Colonic mucosa (tissue), 4 donors: ENCODE measurements around the gene ODF4. TPM values are rescaled to one million over a fixed set of nuclear protein-coding genes. Genes with fewer than 3 reads are reported as not detected.

ENCODE experiments used
- DNase-seq: peaks from one replicate; pipeline ENCODE4 v3.0.0-alpha.2; 2020
- H3K27ac ChIP-seq: fragments of 200-600 bp; one replicate; pipeline ENCODE4 v1.8.0; 2021
- H3K27me3 ChIP-seq: fragments of 200-600 bp; one replicate; pipeline ENCODE4 v1.8.0; 2021
- H3K36me3 ChIP-seq: fragments of 200-600 bp; one replicate; pipeline ENCODE4 v1.8.0; 2021
- H3K4me1 ChIP-seq: fragments of 200-600 bp; one replicate; pipeline ENCODE4 v1.8.0; 2021; ENCODE audit warnings: mild to moderate bottlenecking
- H3K4me3 ChIP-seq: fragments of 200-600 bp; one replicate; pipeline ENCODE4 v1.8.0; 2021
- H3K9ac ChIP-seq, 2 donors: one replicate each; pipeline ENCODE4 v1.7.0; 2013; ENCODE audit warnings: control low read depth in 2 of 2, low read depth in 2 of 2, low read length in 2 of 2
- H3K9me3 ChIP-seq: fragments of 200-600 bp; one replicate; pipeline ENCODE4 v1.8.0; 2021
- intact Hi-C: fragments of 100-400 bp; cut with DNase I; formaldehyde crosslinking; loops from one replicate; pipeline ENCODE4 v1.14.1; 2022
- total RNA-seq, 2 donors: library from RNA; stranded (reverse); fragmentation: NEBNext Ultra II Directional in 1 of 2; extraction: Animal tissue kit (Norgen Biotek cat#: 25700) in 1 of 2; gene quantifications; one replicate each; pipeline ENCODE4 v1.2.1, GENCODE V29; 2021
- TF ChIP-seq, protein P1 (sequence below): fragments of 200-600 bp; IDR thresholded peaks from one replicate; pipeline ENCODE4 v1.8.0; 2022; ENCODE audit warnings: antibody characterized with exemption, mild to moderate bottlenecking
- donor health status: healthy.
- donor health status: DM: no; HTN: no; CAD: no.
- donor health status: DM: no; HTN: no; CAD: no.

The ODF4 gene
- total RNA-seq, 2 donors from 2014 or later, result not detected

- peaks cover 22% of the 10 kb centered on the region for H3K4me1 ChIP-seq
- H3K9me3 ChIP-seq, result no peaks in the 10 kb centered on the region
- no peak overlapping the region for H3K9ac ChIP-seq
- no peaks in the 10 kb centered on the region for H3K27me3 ChIP-seq
- intact Hi-C loops, result loop anchor here (10.0 kb wide), 1 partner anchor 125 kb away; no protein-coding TSS in a partner anchor
- H3K36me3 ChIP-seq, result peaks cover 12% of the 10 kb centered on the region
- no peak for DNase-seq
- H3K4me3 ChIP-seq, result no peak overlapping the region
- TF ChIP-seq, protein P1, sequence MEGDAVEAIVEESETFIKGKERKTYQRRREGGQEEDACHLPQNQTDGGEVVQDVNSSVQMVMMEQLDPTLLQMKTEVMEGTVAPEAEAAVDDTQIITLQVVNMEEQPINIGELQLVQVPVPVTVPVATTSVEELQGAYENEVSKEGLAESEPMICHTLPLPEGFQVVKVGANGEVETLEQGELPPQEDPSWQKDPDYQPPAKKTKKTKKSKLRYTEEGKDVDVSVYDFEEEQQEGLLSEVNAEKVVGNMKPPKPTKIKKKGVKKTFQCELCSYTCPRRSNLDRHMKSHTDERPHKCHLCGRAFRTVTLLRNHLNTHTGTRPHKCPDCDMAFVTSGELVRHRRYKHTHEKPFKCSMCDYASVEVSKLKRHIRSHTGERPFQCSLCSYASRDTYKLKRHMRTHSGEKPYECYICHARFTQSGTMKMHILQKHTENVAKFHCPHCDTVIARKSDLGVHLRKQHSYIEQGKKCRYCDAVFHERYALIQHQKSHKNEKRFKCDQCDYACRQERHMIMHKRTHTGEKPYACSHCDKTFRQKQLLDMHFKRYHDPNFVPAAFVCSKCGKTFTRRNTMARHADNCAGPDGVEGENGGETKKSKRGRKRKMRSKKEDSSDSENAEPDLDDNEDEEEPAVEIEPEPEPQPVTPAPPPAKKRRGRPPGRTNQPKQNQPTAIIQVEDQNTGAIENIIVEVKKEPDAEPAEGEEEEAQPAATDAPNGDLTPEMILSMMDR, result no peak
- H3K27ac ChIP-seq, result no peak overlapping the region
Measured at GRCh38 chr17:8380049-8380448, 40.4 kb downstream of the ODF4 start.

DNA sequence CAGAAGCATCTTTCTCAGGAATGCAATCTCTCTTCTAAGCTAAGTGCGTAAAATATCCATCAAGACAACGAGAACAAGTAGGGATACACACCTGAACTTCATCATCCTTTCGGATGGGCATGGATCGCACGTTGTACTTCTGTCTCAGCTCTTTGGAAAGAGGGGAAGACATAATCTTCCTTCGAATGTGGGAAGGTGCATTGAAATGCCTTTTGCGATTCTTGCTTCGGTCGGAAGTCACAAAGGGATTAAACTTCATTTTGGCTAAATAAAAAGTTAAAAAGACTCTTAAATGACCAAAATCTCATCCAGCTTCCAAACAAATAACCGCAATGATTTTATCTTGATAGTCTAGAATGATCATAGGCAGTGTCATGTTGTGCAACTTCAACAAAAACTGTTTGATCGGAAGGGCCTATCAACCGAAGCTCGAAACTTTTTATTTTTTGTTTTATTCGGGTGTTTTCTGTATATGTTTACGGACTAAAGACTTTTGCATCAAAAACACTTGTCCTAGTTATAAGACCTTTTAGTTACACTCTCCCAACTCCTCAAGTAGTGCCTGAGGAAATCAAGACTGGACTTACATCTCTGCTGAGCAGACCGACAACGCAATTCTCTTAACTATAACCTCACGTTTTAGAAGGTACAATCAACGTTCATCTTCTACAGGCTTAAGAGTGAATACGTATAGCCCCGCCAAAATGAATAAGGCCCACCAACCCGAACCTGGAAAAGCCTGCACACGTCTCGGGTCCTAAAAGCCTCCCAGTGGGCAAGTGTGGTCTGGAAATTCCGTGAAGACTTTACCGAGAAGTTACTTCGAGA is 42.6 kb downstream of the ODF4 start:
- Histone ChIP-seq H3K9me3 (no peaks in the 10 kb centered on the region), H3K9ac (peak overlapping the region; percentile 64 to 76), H3K36me3 (peaks cover 12% of the 10 kb centered on the region), H3K4me1 (peaks cover 18% of the 10 kb centered on the region), H3K27ac (peak overlapping the region; percentile 77), H3K4me3 (peak overlapping the region; percentile 82), H3K27me3 (no peaks in the 10 kb centered on the region)
- TF ChIP-seq, protein P1, result no peak
- DNase-seq, result no peak
- intact Hi-C loops, result loop anchor here (10.0 kb wide), 1 partner anchor 127 kb away; no protein-coding TSS in a partner anchor

- no peaks in the 10 kb centered on the region for H3K9me3 ChIP-seq
- no peaks in the 10 kb centered on the region for H3K27me3 ChIP-seq
- intact Hi-C loops, result loop anchor here (10.0 kb wide), 1 partner anchor 128 kb away; no protein-coding TSS in a partner anchor
- peaks cover 18% of the 10 kb centered on the region for H3K4me1 ChIP-seq
- DNase-seq, result no peak
- TF ChIP-seq, protein P1, result no peak
- H3K9ac ChIP-seq, result peak overlapping the region; percentile 64 to 76
- peaks cover 12% of the 10 kb centered on the region for H3K36me3 ChIP-seq
- peak overlapping the region; percentile 77 for H3K27ac ChIP-seq
- H3K4me3 ChIP-seq, result peak overlapping the region; percentile 82
Measured at GRCh38 chr17:8382880-8383142, 43.2 kb downstream of the ODF4 start.

DNA sequence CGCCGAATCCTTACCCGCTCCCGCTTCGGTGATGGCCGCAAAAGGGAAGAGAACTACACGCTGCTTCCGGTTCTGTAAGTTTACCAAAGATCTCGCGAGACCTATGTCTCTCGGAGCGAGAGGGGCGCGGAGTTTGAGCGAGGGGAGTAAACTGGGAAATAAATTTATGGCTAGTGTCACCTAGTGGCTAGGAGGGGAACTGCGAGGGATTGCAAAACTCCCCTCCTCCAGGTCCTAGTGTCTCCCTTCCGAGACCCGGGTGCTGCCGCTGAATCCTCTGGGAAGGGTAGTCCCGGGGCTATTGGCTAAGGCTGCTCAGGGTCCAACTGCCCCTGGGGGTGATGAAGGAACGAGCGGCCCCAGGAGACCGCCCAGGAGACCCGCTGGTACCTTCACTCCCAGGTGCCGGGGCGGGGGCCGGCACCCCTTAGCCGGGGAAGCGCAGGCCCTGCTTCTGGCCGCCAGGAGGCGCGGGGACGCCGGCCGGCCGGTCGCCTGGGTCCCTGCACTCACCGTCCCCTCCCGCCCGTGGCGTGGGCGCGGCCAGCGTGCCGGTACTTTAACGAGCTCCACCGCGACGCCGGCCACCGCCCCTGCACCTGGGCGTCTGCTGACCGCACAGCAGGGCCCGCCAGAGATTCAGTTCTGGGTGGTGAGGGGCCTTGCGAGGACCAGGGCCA is 43.6 kb downstream of the ODF4 start, which contains the start of gene RPL26:
TSS of gene RPL26 (minus strand) at position 51 of the 680 bp plus-strand sequence. CDS start 883 bp downstream, outside the sequence.
- H3K9me3 ChIP-seq, result no peaks in the 10 kb centered on the region
- TF ChIP-seq, protein P1, result peak; percentile 98
- peak within 1 kb of the TSS; percentile 82 for H3K4me3 ChIP-seq
- peak; percentile 98 for DNase-seq
- peak within 1 kb of the TSS; percentile 76 to 79 for H3K9ac ChIP-seq
- H3K36me3 ChIP-seq, result peaks cover 12% of the 10 kb centered on the region
- no peaks in the 10 kb centered on the region for H3K27me3 ChIP-seq
- peak within 1 kb of the TSS; percentile 77 for H3K27ac ChIP-seq
- intact Hi-C loops, result loop anchor here (10.0 kb wide), 1 partner anchor 128 kb away; no protein-coding TSS in a partner anchor
- H3K4me1 ChIP-seq, result peaks cover 18% of the 10 kb centered on the region

GRCh38 chr17:8384801-8385378 is 45.2 kb downstream of the ODF4 start:
- H3K27ac ChIP-seq, result peak overlapping the region; percentile 6
- intact Hi-C loops, result loop anchor here (10.0 kb wide), 1 partner anchor 130 kb away; no protein-coding TSS in a partner anchor
- DNase-seq, result no peak
- H3K4me1 ChIP-seq, result peaks cover 18% of the 10 kb centered on the region
- H3K36me3 ChIP-seq, result no peaks in the 10 kb centered on the region
- TF ChIP-seq, protein P1, result no peak
- no peak overlapping the region for H3K4me3 ChIP-seq
- H3K9me3 ChIP-seq, result no peaks in the 10 kb centered on the region
- H3K9ac ChIP-seq, result no peak overlapping the region
- H3K27me3 ChIP-seq, result no peaks in the 10 kb centered on the region
